PC-3 (cell line): ENCODE results near the gene HCN1. TPM values are rescaled to one million over a fixed set of nuclear protein-coding genes. Genes with fewer than 3 reads are reported as not detected.

Experiments used
- ATAC-seq: fragments of 200-7000 bp; cut with Tn5 transposase; 2 replicates; pipeline ENCODE4 v1.9.1; 2020; ENCODE audit warnings: mild to moderate bottlenecking, moderate library complexity
- BruUV-seq: library from RNA; stranded (reverse); fragments of 400-500 nt; replicated peaks from 2 replicates; lab custom pipeline; 2021; lab: Mats Ljungman, UMichigan
- CTCF ChIA-PET: fragments of 300-600 bp; sonication (Branson Sonifier 250); formaldehyde crosslinking; loops from one replicate; lab custom pipeline; 2022; ENCODE audit warnings: antibody characterized with exemption; lab: Charles Lee
- POLR2A ChIA-PET: fragments of 300-600 bp; sonication (Branson Sonifier 250); formaldehyde crosslinking; loops from one replicate; lab custom pipeline; 2022; ENCODE audit warnings: antibody characterized with exemption; ENCODE audit not compliant: unreplicated experiment; lab: Charles Lee
- DNase-seq: peaks from one replicate; pipeline ENCODE4 v3.0.0-alpha.2; 2015
- H2AFZ ChIP-seq: fragments of 300-600 bp; sonication (generic); 2 replicates; pipeline ENCODE4 v1.6.0; 2016; ENCODE audit warnings: antibody characterized with exemption, low read length
- H3F3A ChIP-seq: fragments of 300-600 bp; sonication (generic); one replicate; pipeline ENCODE4 v1.6.0; 2017; ENCODE audit warnings: antibody characterized with exemption, low read length, control low read depth, mild to moderate bottlenecking; ENCODE audit not compliant: unreplicated experiment
- H3K27ac ChIP-seq: fragments of 300-600 bp; sonication (generic); 2 replicates; pipeline ENCODE4 v1.5.1; 2016; ENCODE audit warnings: mild to moderate bottlenecking, low read length
- H3K27me3 ChIP-seq: fragments of 300-600 bp; sonication (generic); 2 replicates; pipeline ENCODE4 v1.6.1; 2016; ENCODE audit warnings: low read length, mixed read lengths
- H3K36me3 ChIP-seq: fragments of 300-600 bp; sonication (generic); 2 replicates; pipeline ENCODE4 v1.6.1; 2016; ENCODE audit warnings: low read depth, mixed run types, low read length, mixed read lengths
- H3K4me1 ChIP-seq: fragments of 300-600 bp; sonication (generic); 2 replicates; pipeline ENCODE4 v1.5.1; 2016; ENCODE audit warnings: low read length; ENCODE audit not compliant: insufficient read depth
- H3K4me2 ChIP-seq: fragments of 300-600 bp; sonication (generic); 2 replicates; pipeline ENCODE4 v1.6.0; 2016; ENCODE audit warnings: low read length
- H3K4me3 ChIP-seq: fragments of 300-600 bp; sonication (generic); 2 replicates; pipeline ENCODE4 v1.5.1; 2016; ENCODE audit warnings: mild to moderate bottlenecking, low read length, mixed read lengths
- H3K79me2 ChIP-seq: fragments of 300-600 bp; sonication (generic); 2 replicates; pipeline ENCODE4 v1.6.1; 2017; ENCODE audit warnings: low read length, mixed read lengths
- H3K9ac ChIP-seq: fragments of 300-600 bp; sonication (generic); 2 replicates; pipeline ENCODE4 v1.6.0; 2016; ENCODE audit warnings: mild to moderate bottlenecking, low read length
- H3K9me2 ChIP-seq: fragments of 300-600 bp; sonication (generic); replicated peaks from 2 replicates; pipeline ENCODE4 v1.6.1; 2016; ENCODE audit warnings: mixed run types, low read length, mixed read lengths
- H3K9me3 ChIP-seq: fragments of 300-600 bp; sonication (generic); 2 replicates; pipeline ENCODE4 v1.6.1; 2016; ENCODE audit warnings: low read length, mixed read lengths
- H4K20me1 ChIP-seq: fragments of 300-600 bp; sonication (generic); 2 replicates; pipeline ENCODE4 v1.6.1; 2016; ENCODE audit warnings: low read length, mixed read lengths
- EZH2 ChIP-seq: fragments of 300-600 bp; sonication (generic); IDR thresholded peaks from one replicate; pipeline ENCODE4 v1.6.1; 2017; ENCODE audit warnings: antibody characterized with exemption, mild to moderate bottlenecking, low read length; ENCODE audit not compliant: unreplicated experiment
- EZH2phosphoT487 ChIP-seq: fragments of 300-600 bp; sonication (generic); IDR thresholded peaks from 2 replicates; pipeline ENCODE4 v1.6.1; 2018; ENCODE audit warnings: mild to moderate bottlenecking, antibody characterized with exemption, low read length, borderline replicate concordance
- intact Hi-C: fragments of 100-400 bp; cut with micrococcal nuclease; formaldehyde crosslinking; loops from 2 replicates; pipeline ENCODE4 v1.9.0; 2023
- total RNA-seq: library from RNA; depleted of rRNA; stranded (reverse); fragments of >200 nt; gene quantifications from 2 replicates; pipeline ENCODE4 v1.2.3, GENCODE V29; 2014
- TF ChIP-seq, protein P1 (sequence below): fragments of 300-600 bp; sonication (generic); conservative IDR thresholded peaks from 2 replicates; pipeline ENCODE4 v1.5.1; 2017; ENCODE audit warnings: antibody characterized with exemption, low read depth, mild to moderate bottlenecking, low read length

Gene HCN1
- total RNA-seq, 1 experiment from 2014 or later: not detected

DNA sequence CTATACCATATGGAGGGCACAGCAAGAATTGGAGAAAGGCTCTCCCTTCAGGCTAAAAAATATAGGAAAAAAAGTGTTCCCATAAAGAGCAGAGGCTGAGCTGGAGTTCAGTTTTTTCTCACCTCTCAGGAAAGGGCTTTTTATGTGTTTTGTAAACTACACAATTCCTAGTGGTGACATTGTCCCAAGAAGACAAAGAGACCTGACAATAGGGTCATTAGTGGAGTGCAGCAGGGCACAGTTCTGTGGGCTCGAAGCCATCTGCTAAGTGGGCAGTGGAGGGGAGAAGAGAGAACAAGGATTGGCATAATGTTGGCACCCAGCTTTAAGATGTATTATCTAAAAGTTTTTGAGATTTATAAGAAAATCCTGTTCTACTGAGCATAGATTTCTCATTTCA lies 162.5 kb downstream of the HCN1 start:
- no peaks in the 10 kb centered on the region for H3F3A ChIP-seq
- no TSS peak for BruUV-seq
- H3K27ac ChIP-seq: no peak overlapping the region
- CTCF ChIA-PET: no interaction called here
- H3K4me1 ChIP-seq: no peaks in the 10 kb centered on the region
- no peak overlapping the region for H2AFZ ChIP-seq
- H4K20me1 ChIP-seq: no peaks in the 10 kb centered on the region
- no peaks in the 10 kb centered on the region for H3K9me3 ChIP-seq
- no peak for DNase-seq
- H3K36me3 ChIP-seq: no peaks in the 10 kb centered on the region
- no peak for ATAC-seq
- no peak overlapping the region for H3K4me3 ChIP-seq
- no peaks in the 10 kb centered on the region for H3K79me2 ChIP-seq
- H3K9me2 ChIP-seq: no peaks in the 10 kb centered on the region
- intact Hi-C loops: loop anchor here (10.0 kb wide), 1 partner anchor 101 kb away; no protein-coding TSS in a partner anchor
- no peak overlapping the region for H3K9ac ChIP-seq
- POLR2A ChIA-PET: no interaction called here
- TF ChIP-seq, protein P1, sequence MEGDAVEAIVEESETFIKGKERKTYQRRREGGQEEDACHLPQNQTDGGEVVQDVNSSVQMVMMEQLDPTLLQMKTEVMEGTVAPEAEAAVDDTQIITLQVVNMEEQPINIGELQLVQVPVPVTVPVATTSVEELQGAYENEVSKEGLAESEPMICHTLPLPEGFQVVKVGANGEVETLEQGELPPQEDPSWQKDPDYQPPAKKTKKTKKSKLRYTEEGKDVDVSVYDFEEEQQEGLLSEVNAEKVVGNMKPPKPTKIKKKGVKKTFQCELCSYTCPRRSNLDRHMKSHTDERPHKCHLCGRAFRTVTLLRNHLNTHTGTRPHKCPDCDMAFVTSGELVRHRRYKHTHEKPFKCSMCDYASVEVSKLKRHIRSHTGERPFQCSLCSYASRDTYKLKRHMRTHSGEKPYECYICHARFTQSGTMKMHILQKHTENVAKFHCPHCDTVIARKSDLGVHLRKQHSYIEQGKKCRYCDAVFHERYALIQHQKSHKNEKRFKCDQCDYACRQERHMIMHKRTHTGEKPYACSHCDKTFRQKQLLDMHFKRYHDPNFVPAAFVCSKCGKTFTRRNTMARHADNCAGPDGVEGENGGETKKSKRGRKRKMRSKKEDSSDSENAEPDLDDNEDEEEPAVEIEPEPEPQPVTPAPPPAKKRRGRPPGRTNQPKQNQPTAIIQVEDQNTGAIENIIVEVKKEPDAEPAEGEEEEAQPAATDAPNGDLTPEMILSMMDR: no peak
- TF ChIP-seq EZH2 (no peak), EZH2phosphoT487 (no peak)
- no peaks in the 10 kb centered on the region for H3K27me3 ChIP-seq
- no peak overlapping the region for H3K4me2 ChIP-seq

DNA sequence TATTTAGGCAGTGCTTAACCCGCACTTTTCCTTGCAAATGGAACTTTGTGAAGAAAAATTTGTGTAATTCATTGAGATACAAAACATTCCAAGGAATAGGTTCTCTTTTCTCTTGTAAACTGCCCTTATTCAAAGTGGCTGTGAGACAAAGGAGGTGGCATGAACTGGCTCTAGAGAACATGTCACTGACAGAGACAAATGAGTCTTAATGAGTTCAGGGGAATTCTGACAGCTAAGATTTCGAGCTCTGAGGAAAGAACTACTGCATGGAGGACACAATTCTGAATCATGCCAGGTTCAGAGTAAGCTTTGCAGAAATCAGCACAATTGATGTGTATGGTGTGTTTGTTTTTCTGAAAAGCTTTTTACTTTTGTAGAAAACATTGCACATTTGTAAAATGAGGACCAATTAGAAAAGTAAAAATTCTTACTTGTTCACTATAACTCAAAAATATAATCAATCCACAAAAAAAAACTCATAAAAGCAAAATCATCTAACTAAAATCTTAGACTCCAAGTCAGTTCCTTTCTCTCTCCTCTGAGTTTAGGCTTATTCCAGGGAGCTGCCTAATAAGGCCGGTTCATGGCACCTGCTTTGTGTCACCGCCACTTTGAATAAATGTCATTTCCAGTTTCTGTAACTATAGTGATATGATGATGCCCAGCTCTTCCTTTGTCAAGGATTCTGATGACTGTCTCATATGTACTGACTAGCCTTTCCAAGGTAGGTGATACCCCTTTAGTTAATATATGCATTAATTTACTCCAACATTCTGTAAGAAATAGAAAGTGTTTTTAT lies 163.2 kb downstream of the HCN1 start:
- Histone ChIP-seq H3K27me3 (no peaks in the 10 kb centered on the region), H3K36me3 (no peaks in the 10 kb centered on the region), H3K9ac (no peak overlapping the region), H3F3A (no peaks in the 10 kb centered on the region), H4K20me1 (no peaks in the 10 kb centered on the region), H3K79me2 (no peaks in the 10 kb centered on the region), H3K4me1 (no peaks in the 10 kb centered on the region), H3K27ac (no peak overlapping the region), H3K4me2 (no peak overlapping the region), H3K9me2 (no peaks in the 10 kb centered on the region), H2AFZ (no peak overlapping the region), H3K4me3 (no peak overlapping the region), H3K9me3 (no peaks in the 10 kb centered on the region)
- DNase-seq (no peak), ATAC-seq (no peak)
- intact Hi-C loops: loop anchor here (10.0 kb wide), 1 partner anchor 102 kb away; no protein-coding TSS in a partner anchor
- no TSS peak for BruUV-seq
- POLR2A ChIA-PET: no interaction called here
- CTCF ChIA-PET: no interaction called here
- TF ChIP-seq, protein P1: no peak
- TF ChIP-seq EZH2: no peak
- TF ChIP-seq EZH2phosphoT487: no peak

DNA sequence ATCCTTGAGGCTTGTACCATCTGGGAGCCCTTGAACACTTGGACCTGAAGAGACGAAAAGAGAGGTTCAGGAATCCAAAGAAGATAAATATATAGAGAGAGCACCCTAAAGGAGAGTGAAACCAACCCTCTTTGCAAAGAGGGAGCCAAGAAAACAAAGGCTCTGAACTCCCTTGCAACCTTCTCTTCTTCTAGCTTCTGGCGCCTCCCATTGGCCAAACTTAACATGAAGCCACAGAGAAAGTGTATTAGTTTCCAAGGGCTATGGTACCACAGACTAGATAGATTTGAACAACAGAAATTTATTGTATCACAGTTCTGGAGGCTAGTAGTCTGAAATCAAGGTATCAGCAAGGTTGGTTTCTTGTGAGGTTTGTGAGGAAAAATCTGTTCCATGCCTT lies 175.1 kb downstream of the HCN1 start:
- TF ChIP-seq, protein P1: peak; percentile 56
- TF ChIP-seq EZH2phosphoT487: no peak
- H3K9me3 ChIP-seq: no peaks in the 10 kb centered on the region
- no peak overlapping the region for H3K9ac ChIP-seq
- POLR2A ChIA-PET: interaction anchor here (0.7 kb wide), 1 partner anchor 666 kb away, joined by 4 read pairs; no protein-coding TSS in a partner anchor
- H3K27me3 ChIP-seq: no peaks in the 10 kb centered on the region
- DNase-seq (peak; percentile 35), ATAC-seq (peak; percentile 56; the same call in 1 of the 2 replicates)
- no peaks in the 10 kb centered on the region for H3K9me2 ChIP-seq
- no TSS peak for BruUV-seq
- no peak overlapping the region for H3K4me2 ChIP-seq
- H2AFZ ChIP-seq: no peak overlapping the region
- no peak overlapping the region for H3K27ac ChIP-seq
- no peaks in the 10 kb centered on the region for H3K4me1 ChIP-seq
- no peaks in the 10 kb centered on the region for H3K79me2 ChIP-seq
- no peaks in the 10 kb centered on the region for H4K20me1 ChIP-seq
- CTCF ChIA-PET: interaction anchor here (0.6 kb wide), 4 partner anchors 29 to 596 kb away, joined by 3 to 5 read pairs (median 3); no protein-coding TSS in a partner anchor
- H3F3A ChIP-seq: no peaks in the 10 kb centered on the region
- intact Hi-C loops: loop anchor here (1.0 to 2.0 kb wide), 2 partner anchors 483 to 568 kb away; no protein-coding TSS in a partner anchor
- H3K4me3 ChIP-seq: no peak overlapping the region
- H3K36me3 ChIP-seq: no peaks in the 10 kb centered on the region
